PFSK-1 (cell line): Measurements from ENCODE around the gene DRC3.

Experiments used
- FOXP2 ChIP-seq: optimal IDR thresholded peaks from 2 replicates; pipeline ENCODE3; 2011; ENCODE audit warnings: borderline replicate concordance, control low read depth, inconsistent platforms; ENCODE audit not compliant: insufficient read depth; ENCODE audit errors: extremely low read length, extremely low read depth
- POLR2AphosphoS5 ChIP-seq: IDR thresholded peaks from 2 replicates; pipeline ENCODE4 v1.6.1; 2012; ENCODE audit warnings: low read depth, mild to moderate bottlenecking, control low read depth, low read length, moderate library complexity
- REST ChIP-seq, 2 experiments: IDR thresholded peaks; 2 replicates each; pipeline versions ENCODE4 v1.6.1 to v1.8.0; 2011 to 2012; ENCODE audit warnings: low read depth in 2 of 2, low read length in 2 of 2, control low read depth in 1 of 2, inconsistent platforms in 1 of 2, mild to moderate bottlenecking in 1 of 2, moderate library complexity in 1 of 2; ENCODE audit not compliant: insufficient read depth in 1 of 2

- TF ChIP-seq REST (IDR thresholded peaks at IDR 0.05; ENCODE audit: insufficient read depth in 1 of 2, low read depth in 2 of 2, low read length in 2 of 2) (no peak), FOXP2 (no peak), POLR2AphosphoS5 (no peak)
Measured at GRCh38 chr17:18064053-18064452, 91.4 kb downstream of the DRC3 start.
